NCI-H510A (cell line): Measurements from ENCODE around the gene MUC4.

Source experiments
- DNase-seq: peaks from one replicate; lab custom pipeline; 2025; lab: John Stamatoyannopoulos, UW

Gene MUC4

GRCh38 chr3:195811756-195812155 is at the start of gene MUC4:
Gene MUC4, minus strand, starts transcription at chr3:195811929. Its CDS starts 112 bp downstream, at chr3:195811817.
- no peak for DNase-seq

- DNase-seq = no peak
Measured at GRCh38 chr3:195860456-195860855, 48.7 kb upstream of the MUC4 start.

- DNase-seq = no peak
Measured at GRCh38 chr3:195859846-195860411, 48.2 kb upstream of the MUC4 start.

GRCh38 chr3:195859061-195859845 is 47.5 kb upstream of the MUC4 start:
- DNase-seq = peak; percentile 29

- DNase-seq = no peak
Measured at GRCh38 chr3:195856410-195857084, 44.8 kb upstream of the MUC4 start.

GRCh38 chr3:195855471-195856409 is 44.0 kb upstream of the MUC4 start:
- no peak for DNase-seq

GRCh38 chr3:195854628-195855294 is 43.0 kb upstream of the MUC4 start:
- DNase-seq = no peak

GRCh38 chr3:195853996-195854395 is 42.3 kb upstream of the MUC4 start:
- no peak for DNase-seq

- DNase-seq = no peak
Measured at GRCh38 chr3:195853036-195853435, 41.3 kb upstream of the MUC4 start.

- DNase-seq = peak; percentile 49
Measured at GRCh38 chr3:195850857-195851543, 39.3 kb upstream of the MUC4 start.

- no peak for DNase-seq
Measured at GRCh38 chr3:195849322-195850074, 37.8 kb upstream of the MUC4 start.

GRCh38 chr3:195847055-195847950 is 35.6 kb upstream of the MUC4 start:
- no peak for DNase-seq

GRCh38 chr3:195845483-195845882 is 33.8 kb upstream of the MUC4 start:
- no peak for DNase-seq

- DNase-seq = no peak
Measured at GRCh38 chr3:195844671-195845218, 33.0 kb upstream of the MUC4 start.

- no peak for DNase-seq
Measured at GRCh38 chr3:195839260-195840010, 27.7 kb upstream of the MUC4 start.

GRCh38 chr3:195838714-195839113 is 27.0 kb upstream of the MUC4 start:
- DNase-seq = no peak

- no peak for DNase-seq
Measured at GRCh38 chr3:195836476-195837135, 24.9 kb upstream of the MUC4 start.
